GM19467 (cell line): Measurements from ENCODE around the gene NARF.
A peak's percentile ranks its signal among the peaks of the same experiment; 100 is the strongest.
"Not testable (repeated sequence)": the region's sequence is repeated elsewhere in the genome, so short reads cannot be mapped to it uniquely, and the experiment has no call there.

ENCODE experiments used
- ATAC-seq: cut with Tn5 transposase; IDR thresholded peaks from one replicate; pipeline ENCODE4 v1.9.1; 2021; ENCODE audit warnings: mild to moderate bottlenecking, moderate library complexity; ENCODE audit not compliant: unreplicated experiment

Gene NARF

GRCh38 chr17:82458179-82458884 is at the start of gene NARF:
Gene NARF (plus strand): TSS chr17:82458741. CDS start chr17:82458804, 63 bp downstream.
- peak; percentile 92 for ATAC-seq

- ATAC-seq = no peak
Observed at GRCh38 chr17:82408938-82409318, 49.6 kb upstream of the NARF start.

GRCh38 chr17:82410014-82410716 is 48.4 kb upstream of the NARF start:
- no peak for ATAC-seq

GRCh38 chr17:82411396-82412053 is 47.0 kb upstream of the NARF start:
- no peak for ATAC-seq

- ATAC-seq = not testable (repeated sequence)
Observed at GRCh38 chr17:82412081-82412480, 46.5 kb upstream of the NARF start.

- ATAC-seq = no peak
Observed at GRCh38 chr17:82412535-82413520, 45.7 kb upstream of the NARF start.

- ATAC-seq = no peak
Observed at GRCh38 chr17:82414548-82415281, 43.8 kb upstream of the NARF start.

- ATAC-seq = no peak
Observed at GRCh38 chr17:82415336-82415735, 43.2 kb upstream of the NARF start.

- no peak for ATAC-seq
Observed at GRCh38 chr17:82415786-82416185, 42.8 kb upstream of the NARF start.

GRCh38 chr17:82416264-82416663 is 42.3 kb upstream of the NARF start:
- ATAC-seq = no peak

GRCh38 chr17:82416771-82417170 is 41.8 kb upstream of the NARF start:
- no peak for ATAC-seq

- ATAC-seq = peak; percentile 84
Observed at GRCh38 chr17:82418001-82418986, 40.2 kb upstream of the NARF start, which contains the start of the genes HEXD and OGFOD3. Gene HEXD (plus strand): TSS chr17:82418347. CDS start chr17:82419800, 1,453 bp downstream. Gene OGFOD3 (minus strand): TSS chr17:82418586. CDS start chr17:82418485, 101 bp downstream.

GRCh38 chr17:82419540-82419939 is 39.0 kb upstream of the NARF start:
- no peak for ATAC-seq

- no peak for ATAC-seq
Observed at GRCh38 chr17:82424001-82424862, 34.3 kb upstream of the NARF start.

GRCh38 chr17:82424863-82425159 is 33.7 kb upstream of the NARF start:
- no peak for ATAC-seq

- no peak for ATAC-seq
Observed at GRCh38 chr17:82428546-82428945, 30.0 kb upstream of the NARF start.

- ATAC-seq = no peak
Observed at GRCh38 chr17:82429824-82430223, 28.7 kb upstream of the NARF start.

GRCh38 chr17:82432017-82432416 is 26.5 kb upstream of the NARF start:
- no peak for ATAC-seq
